GM06990 (cell line): ENCODE results near the gene ATPAF1.

Experiments used
- DNase-seq: peaks from one replicate; pipeline ENCODE4 v3.0.0-alpha.2; 2011; ENCODE audit not compliant: insufficient read length; ENCODE audit errors: extremely low read depth
- H3K27me3 ChIP-seq: replicated peaks from 2 replicates; pipeline ENCODE4 v1.6.0; 2011; ENCODE audit warnings: low read length; ENCODE audit not compliant: control insufficient read depth, insufficient read depth
- H3K36me3 ChIP-seq: 2 replicates; pipeline ENCODE4 v1.5.1; 2011; ENCODE audit warnings: low read length; ENCODE audit not compliant: control insufficient read depth, insufficient read depth
- H3K4me3 ChIP-seq: replicated peaks from 2 replicates; pipeline ENCODE4 v1.5.1; 2011; ENCODE audit warnings: low read depth, mild to moderate bottlenecking, control low read depth, low read length
- CTCF ChIP-seq: IDR thresholded peaks from 2 replicates; pipeline ENCODE4 v1.5.1; 2011; ENCODE audit warnings: low read length, control low read depth, mild to moderate bottlenecking, inconsistent platforms; ENCODE audit not compliant: insufficient read depth, poor library complexity, severe bottlenecking

The ATPAF1 gene

DNA sequence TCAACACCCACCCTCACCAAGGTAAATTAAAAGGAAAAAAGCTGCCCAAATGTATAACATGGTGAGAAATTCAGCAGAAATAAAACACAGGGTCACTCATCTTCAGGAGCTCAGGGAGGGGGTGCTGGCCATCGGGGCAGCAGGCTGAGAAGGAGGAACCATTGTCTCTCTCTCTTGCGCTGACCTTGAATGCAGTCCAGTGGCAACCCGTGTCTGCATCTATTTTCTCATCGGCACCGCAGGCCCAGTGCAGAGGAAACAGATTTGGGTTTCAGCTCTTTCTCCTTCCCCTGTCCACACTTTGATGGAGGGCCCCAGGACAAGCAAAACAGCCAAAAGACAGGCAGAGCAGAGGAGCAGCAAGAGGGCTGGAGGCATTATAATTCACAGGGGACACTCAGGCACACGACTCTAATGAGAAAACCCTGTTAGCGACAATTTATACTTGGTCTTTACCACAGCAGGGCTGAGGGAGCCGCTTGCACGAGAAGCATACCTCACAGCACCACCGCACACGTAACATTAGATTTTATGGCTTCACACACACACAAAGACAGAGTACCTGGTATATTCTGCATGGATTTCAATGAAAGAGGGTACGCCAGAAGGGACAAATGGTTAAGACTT, 82.7 kb downstream of the ATPAF1 start:
- no peaks in the 10 kb centered on the region for H3K27me3 ChIP-seq
- H3K36me3 ChIP-seq = peaks cover 10% of the 10 kb centered on the region
- no peak overlapping the region for H3K4me3 ChIP-seq
- no peak for TF ChIP-seq CTCF
- no peak for DNase-seq

GRCh38 chr1:46583494-46583893, 84.7 kb downstream of the ATPAF1 start:
- no peak for TF ChIP-seq CTCF
- DNase-seq = no peak
- H3K27me3 ChIP-seq = no peaks in the 10 kb centered on the region
- H3K36me3 ChIP-seq = peaks cover 17% of the 10 kb centered on the region
- no peak overlapping the region for H3K4me3 ChIP-seq

DNA sequence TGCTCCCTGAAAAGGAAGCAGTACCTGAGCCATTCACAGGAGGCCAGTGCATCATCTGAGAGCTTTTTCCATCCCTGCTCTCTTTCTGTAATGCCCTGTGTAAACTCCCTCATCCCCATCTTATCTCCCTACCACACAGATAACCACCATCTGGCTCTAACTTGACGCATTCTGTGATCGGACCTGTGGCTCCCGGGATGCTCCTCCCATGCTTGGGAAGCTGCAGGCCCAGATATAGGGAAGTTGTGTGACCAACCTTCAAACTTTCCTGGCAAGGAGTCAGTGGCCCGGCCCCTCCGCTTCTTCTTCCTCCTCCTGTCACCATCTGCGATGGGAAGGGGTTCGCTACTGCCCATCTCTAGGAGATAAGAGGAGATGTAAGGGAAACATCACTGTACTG, 85.2 kb downstream of the ATPAF1 start:
- Histone ChIP-seq H3K27me3 (no peaks in the 10 kb centered on the region), H3K36me3 (peaks cover 17% of the 10 kb centered on the region), H3K4me3 (no peak overlapping the region)
- no peak for TF ChIP-seq CTCF
- DNase-seq = no peak
